NB4 (cell line): ENCODE data around the gene KRTAP2-2.

Source experiments
- MAX ChIP-seq: IDR thresholded peaks from 2 replicates; pipeline ENCODE4 v1.6.1; 2011; ENCODE audit warnings: low read depth, low read length
- MYC ChIP-seq: IDR thresholded peaks from 2 replicates; pipeline ENCODE4 v1.6.1; 2011; ENCODE audit warnings: low read depth, low read length
- POLR2A ChIP-seq: IDR thresholded peaks from 2 replicates; pipeline ENCODE4 v1.6.1; 2011; ENCODE audit warnings: mild to moderate bottlenecking; ENCODE audit not compliant: insufficient read length; ENCODE audit errors: extremely low read depth
- TF ChIP-seq, protein P1 (sequence below): IDR thresholded peaks from one replicate; pipeline ENCODE4 v1.5.1; 2012; ENCODE audit warnings: low read depth, low read length

DNA sequence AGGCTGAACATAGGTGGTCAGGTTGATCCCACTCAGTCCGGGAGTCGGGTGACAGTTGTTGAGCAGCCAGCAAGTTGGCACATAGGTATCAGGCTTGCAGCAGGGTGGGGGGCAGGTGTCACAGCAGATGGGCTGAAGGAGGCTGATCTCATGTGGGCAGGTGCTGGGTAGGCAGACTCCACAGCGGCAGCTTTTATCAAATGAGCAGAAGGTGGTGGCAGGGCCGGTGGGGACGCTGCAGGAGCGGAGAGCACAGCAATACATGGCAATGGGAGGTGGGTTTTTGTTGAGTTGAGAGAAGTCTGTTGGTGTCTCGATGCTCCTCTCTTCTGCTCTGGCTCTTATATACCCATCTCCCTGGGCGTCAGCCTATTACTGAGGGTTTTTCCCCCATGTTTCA lies 46.2 kb downstream of the KRTAP2-2 start, which contains the start of gene KRTAP3-1:
- TF ChIP-seq POLR2A (no peak), MAX (no peak), MYC (no peak)
- TF ChIP-seq, protein P1, sequence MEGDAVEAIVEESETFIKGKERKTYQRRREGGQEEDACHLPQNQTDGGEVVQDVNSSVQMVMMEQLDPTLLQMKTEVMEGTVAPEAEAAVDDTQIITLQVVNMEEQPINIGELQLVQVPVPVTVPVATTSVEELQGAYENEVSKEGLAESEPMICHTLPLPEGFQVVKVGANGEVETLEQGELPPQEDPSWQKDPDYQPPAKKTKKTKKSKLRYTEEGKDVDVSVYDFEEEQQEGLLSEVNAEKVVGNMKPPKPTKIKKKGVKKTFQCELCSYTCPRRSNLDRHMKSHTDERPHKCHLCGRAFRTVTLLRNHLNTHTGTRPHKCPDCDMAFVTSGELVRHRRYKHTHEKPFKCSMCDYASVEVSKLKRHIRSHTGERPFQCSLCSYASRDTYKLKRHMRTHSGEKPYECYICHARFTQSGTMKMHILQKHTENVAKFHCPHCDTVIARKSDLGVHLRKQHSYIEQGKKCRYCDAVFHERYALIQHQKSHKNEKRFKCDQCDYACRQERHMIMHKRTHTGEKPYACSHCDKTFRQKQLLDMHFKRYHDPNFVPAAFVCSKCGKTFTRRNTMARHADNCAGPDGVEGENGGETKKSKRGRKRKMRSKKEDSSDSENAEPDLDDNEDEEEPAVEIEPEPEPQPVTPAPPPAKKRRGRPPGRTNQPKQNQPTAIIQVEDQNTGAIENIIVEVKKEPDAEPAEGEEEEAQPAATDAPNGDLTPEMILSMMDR, result no peak
